Gastrocnemius medialis (tissue), 4 donors: ENCODE data around the gene RBM33. TPM values are rescaled to one million over a fixed set of nuclear protein-coding genes. Genes with fewer than 3 reads are reported as not detected.
A peak's percentile ranks its signal among the peaks of the same experiment; 100 is the strongest.

ENCODE experiments used
- ATAC-seq, 2 donors: fragments of 150-250 bp; one replicate each; pipeline ENCODE4 v1.9.1; 2016
- DNase-seq, 2 donors: peaks; one replicate each; pipeline ENCODE4 v3.0.0-alpha.2; 2019
- H3K27ac ChIP-seq, 4 donors: fragments of 200-600 bp; sonication (generic); 1 replicate in 1 of 4; 2 replicates in 3 of 4; pipeline ENCODE4 v1.5.1; 2016 to 2018; ENCODE audit warnings: mild to moderate bottlenecking in 2 of 4, moderate library complexity in 1 of 4
- H3K27me3 ChIP-seq, 3 donors: fragments of 200-600 bp; sonication (generic) in 2 of 3; 1 replicate in 1 of 3; 2 replicates in 2 of 3; pipeline versions ENCODE4 v1.5.1 to v1.6.0; 2016 to 2019; ENCODE audit warnings: mild to moderate bottlenecking in 1 of 3, moderate library complexity in 1 of 3
- H3K36me3 ChIP-seq, 2 donors: fragments of 200-600 bp; sonication (generic) in 1 of 2; one replicate each; pipeline ENCODE4 v1.5.1; 2017 to 2018
- H3K4me1 ChIP-seq, 2 donors: fragments of 200-600 bp; sonication (generic) in 1 of 2; one replicate each; pipeline ENCODE4 v1.5.1; 2016 to 2017; ENCODE audit warnings: mild to moderate bottlenecking in 2 of 2
- H3K4me3 ChIP-seq, 4 donors: fragments of 200-600 bp; sonication (generic) in 3 of 4; 1 replicate in 1 of 4; 2 replicates in 3 of 4; pipeline ENCODE4 v1.5.1; 2016 to 2019; ENCODE audit warnings: mild to moderate bottlenecking in 2 of 4
- H3K9me3 ChIP-seq, 3 donors: fragments of 200-600 bp; sonication (generic) in 2 of 3; 1 replicate in 1 of 3; 2 replicates in 2 of 3; pipeline ENCODE4 v1.5.1; 2016 to 2019
- POLR2A ChIP-seq, 2 donors: fragments of 450-650 bp; IDR thresholded peaks; one replicate each; pipeline ENCODE4 v1.6.1; 2017; ENCODE audit warnings: antibody characterized with exemption in 2 of 2, mild to moderate bottlenecking in 2 of 2, moderate library complexity in 2 of 2
- in situ Hi-C, 4 donors: fragments of 200-750 bp; cut with MboI; loops; one replicate each; pipeline versions ENCODE4 v1.15.0 to v1.8.0; 2017; ENCODE audit warnings: low sequenced_read_pairs in 4 of 4
- intact Hi-C: fragments of 100-400 bp; cut with DNase I; formaldehyde crosslinking; loops from one replicate; pipeline ENCODE4 v1.15.1; 2023; ENCODE audit warnings: low total_unique reads
- total RNA-seq, 4 donors: library from RNA; depleted of rRNA; stranded (reverse); fragments of >200 nt; gene quantifications; one replicate each; pipeline versions ENCODE4 v1.1.0 to v1.2.3, GENCODE V29; 2016
- TF ChIP-seq, protein P1 (sequence below), 5 experiments: fragments of 450-650 bp in 3 of 5; fragments of 200-600 bp in 2 of 5; sonication (generic) in 2 of 5; IDR thresholded peaks in 4 of 5; conservative IDR thresholded peaks in 1 of 5; 1 replicate in 4 of 5; 2 replicates in 1 of 5; pipeline ENCODE4 v1.5.1; 2016 to 2019; ENCODE audit warnings: antibody characterized with exemption in 5 of 5, mild to moderate bottlenecking in 3 of 5, moderate library complexity in 3 of 5

RBM33 gene
- total RNA-seq, 4 donors from 2014 or later: 16.6 to 30.0 (median 28.1) TPM

DNA sequence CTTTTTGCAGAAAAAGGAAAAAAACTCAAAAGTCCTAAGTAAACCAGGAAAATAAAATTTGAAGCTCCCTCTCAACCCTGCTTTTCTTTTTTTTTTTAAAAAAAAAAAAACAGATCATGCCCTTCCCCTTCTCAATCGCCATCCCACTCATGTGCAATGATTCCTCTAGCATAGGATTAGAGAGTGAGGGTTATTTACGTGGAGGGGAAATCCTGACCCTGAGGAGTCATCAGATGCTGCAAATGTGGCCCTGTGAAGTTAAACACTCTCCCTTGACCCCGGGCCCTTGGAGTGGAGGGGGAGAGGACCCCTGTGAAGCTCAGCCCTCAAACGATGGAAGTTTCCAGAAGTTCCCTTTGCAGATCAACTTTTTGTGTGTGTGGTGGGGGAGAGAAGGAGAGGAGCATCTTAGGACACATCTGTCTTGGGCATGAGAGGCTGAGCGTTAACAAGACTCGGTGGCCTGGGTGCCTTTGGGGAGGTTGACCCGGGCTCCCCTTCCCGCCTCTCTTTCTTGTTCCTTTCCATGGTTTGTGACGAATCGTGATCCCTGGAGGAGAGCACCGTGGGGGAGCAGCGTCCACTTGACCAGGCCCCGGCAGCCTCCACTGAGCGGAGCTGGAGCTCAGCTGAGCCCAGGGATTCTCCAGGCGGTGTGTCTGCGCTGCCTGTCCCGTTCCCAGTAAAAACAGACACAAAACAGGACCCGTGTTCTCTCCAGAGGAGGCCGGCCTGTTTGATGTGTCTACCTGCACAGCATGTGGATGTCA is 169.3 kb downstream of the RBM33 start:
- intact Hi-C loops: no loop called here
- H3K4me3 ChIP-seq: no peak overlapping the region
- in situ Hi-C loops: loop anchor here in 1 of 4 donors (25.0 kb wide), 1 partner anchor 649 kb away; no protein-coding TSS in a partner anchor
- no peak for ATAC-seq
- no peaks in the 10 kb centered on the region for H3K9me3 ChIP-seq
- TF ChIP-seq, protein P1, sequence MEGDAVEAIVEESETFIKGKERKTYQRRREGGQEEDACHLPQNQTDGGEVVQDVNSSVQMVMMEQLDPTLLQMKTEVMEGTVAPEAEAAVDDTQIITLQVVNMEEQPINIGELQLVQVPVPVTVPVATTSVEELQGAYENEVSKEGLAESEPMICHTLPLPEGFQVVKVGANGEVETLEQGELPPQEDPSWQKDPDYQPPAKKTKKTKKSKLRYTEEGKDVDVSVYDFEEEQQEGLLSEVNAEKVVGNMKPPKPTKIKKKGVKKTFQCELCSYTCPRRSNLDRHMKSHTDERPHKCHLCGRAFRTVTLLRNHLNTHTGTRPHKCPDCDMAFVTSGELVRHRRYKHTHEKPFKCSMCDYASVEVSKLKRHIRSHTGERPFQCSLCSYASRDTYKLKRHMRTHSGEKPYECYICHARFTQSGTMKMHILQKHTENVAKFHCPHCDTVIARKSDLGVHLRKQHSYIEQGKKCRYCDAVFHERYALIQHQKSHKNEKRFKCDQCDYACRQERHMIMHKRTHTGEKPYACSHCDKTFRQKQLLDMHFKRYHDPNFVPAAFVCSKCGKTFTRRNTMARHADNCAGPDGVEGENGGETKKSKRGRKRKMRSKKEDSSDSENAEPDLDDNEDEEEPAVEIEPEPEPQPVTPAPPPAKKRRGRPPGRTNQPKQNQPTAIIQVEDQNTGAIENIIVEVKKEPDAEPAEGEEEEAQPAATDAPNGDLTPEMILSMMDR (IDR thresholded peaks at IDR 0.05 in 4 of 5, conservative IDR thresholded peaks at IDR 0.05 in 1 of 5): no peak
- TF ChIP-seq POLR2A (IDR thresholded peaks at IDR 0.05): no peak
- H3K27ac ChIP-seq: no peak overlapping the region
- H3K4me1 ChIP-seq: peaks cover 5 to 18% of the 10 kb centered on the region in 2 donors
- no peaks in the 10 kb centered on the region for H3K36me3 ChIP-seq
- no peak for DNase-seq
- peaks cover 51 to 70% (median 63%) of the 10 kb centered on the region in 3 donors for H3K27me3 ChIP-seq

DNA sequence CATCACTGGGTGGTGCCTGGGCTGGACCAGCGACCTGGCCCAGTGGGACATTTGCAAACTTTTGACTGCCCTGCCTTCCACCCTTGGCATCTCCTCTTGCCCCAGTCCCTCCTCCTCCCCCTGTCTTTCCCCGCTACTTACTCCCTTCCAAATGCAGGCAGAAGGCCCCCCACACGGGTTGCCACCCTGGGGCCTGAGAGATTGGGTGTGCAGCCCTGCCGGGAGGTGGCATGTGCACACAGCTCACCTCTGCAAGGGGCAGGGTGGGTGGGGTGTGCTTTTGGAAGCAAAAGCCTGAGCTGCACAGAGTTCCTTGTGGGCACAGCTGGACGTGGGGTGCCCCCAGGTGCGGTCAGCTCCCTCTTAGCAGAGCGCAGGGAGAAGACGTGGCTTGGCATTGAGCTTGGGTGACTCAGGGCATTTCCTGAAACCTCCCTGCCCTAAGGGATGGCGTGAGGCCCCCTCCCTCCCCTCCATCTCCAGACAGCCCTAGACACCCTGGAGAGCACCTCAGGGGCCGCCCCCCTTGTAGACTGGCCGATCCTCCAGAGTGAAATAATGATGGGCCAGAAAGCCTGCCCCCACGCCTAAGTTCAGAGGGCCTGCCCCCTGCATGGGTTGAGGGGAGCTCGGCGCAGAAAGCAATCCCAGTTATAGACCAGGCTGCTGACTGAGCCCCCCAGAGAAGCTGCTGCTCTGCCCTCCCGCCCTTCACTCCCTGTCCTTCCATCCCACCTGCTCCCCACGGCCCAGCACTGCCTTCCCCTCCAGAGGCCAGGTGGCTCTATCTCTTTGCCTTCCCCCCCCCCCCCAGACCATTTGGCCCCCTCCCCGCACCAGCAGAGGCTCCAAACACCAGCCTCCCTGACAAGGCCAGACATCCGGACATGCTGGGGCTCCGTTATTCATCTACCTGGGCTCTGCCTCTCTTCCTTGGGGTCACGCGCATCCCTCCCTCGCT is 170.1 kb downstream of the RBM33 start:
- no peak for ATAC-seq
- no peaks in the 10 kb centered on the region for H3K9me3 ChIP-seq
- H3K4me3 ChIP-seq: no peak overlapping the region
- DNase-seq: no peak
- no peak overlapping the region for H3K27ac ChIP-seq
- H3K36me3 ChIP-seq: no peaks in the 10 kb centered on the region
- peaks cover 0 to 15% of the 10 kb centered on the region in 2 donors for H3K4me1 ChIP-seq
- intact Hi-C loops (no loop called here), in situ Hi-C loops (loop anchor here in 1 of 4 donors (25.0 kb wide), 1 partner anchor 648 kb away; no protein-coding TSS in a partner anchor)
- peaks cover 44 to 63% (median 63%) of the 10 kb centered on the region in 3 donors for H3K27me3 ChIP-seq
- TF ChIP-seq, protein P1 (IDR thresholded peaks at IDR 0.05 in 4 of 5, conservative IDR thresholded peaks at IDR 0.05 in 1 of 5): no peak

DNA sequence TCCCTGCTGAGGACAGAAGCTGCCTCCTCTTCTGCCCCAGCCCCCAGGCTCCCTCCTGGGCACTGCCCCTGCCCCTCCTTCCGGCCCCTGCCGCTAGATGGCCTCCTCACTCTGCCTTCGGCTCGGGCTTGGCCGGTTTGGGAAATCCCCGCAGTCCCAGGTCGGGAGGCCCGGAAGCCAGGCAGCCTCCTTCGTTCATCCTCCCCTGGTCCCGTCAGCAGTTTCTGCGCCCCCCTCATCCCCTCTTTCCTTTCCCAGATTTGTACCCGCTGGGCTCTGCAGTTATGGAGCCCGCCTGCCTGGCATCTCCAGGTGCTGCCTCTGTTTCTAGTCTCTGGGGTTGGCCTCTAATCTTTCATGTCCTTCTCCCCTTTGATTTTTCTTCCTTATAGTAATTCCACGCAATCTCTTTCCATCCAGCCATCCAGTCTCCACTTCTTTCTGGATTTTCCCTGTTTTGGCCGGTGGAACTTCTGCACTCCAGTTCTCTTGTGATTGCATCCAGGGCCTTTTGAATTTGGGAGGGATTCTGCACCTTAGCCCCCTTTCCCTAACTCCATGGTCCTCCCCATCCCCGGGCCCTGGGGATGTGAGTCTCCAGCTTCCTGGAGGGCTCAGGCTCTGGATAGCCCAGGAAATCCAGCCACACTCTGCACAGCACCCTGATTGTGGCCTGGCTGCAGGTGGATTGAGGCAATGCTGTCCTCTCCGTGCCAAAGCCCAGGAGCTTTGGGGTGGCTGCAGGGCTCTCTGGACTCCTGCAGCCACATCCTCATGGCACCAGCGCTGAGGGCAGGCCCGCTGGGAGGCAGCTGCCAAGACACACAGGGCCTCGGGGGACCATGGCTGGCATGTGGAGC is 171.1 kb downstream of the RBM33 start:
- in situ Hi-C loops (loop anchor here in 1 of 4 donors (25.0 kb wide), 1 partner anchor 647 kb away; no protein-coding TSS in a partner anchor), intact Hi-C loops (no loop called here)
- peaks cover 41 to 56% (median 55%) of the 10 kb centered on the region in 3 donors for H3K27me3 ChIP-seq
- no peaks in the 10 kb centered on the region for H3K36me3 ChIP-seq
- DNase-seq: no peak
- peaks cover 0 to 8% of the 10 kb centered on the region in 2 donors for H3K4me1 ChIP-seq
- H3K4me3 ChIP-seq: no peak overlapping the region
- ATAC-seq: no peak
- H3K9me3 ChIP-seq: no peaks in the 10 kb centered on the region
- no peak overlapping the region for H3K27ac ChIP-seq
- no peak for TF ChIP-seq POLR2A (IDR thresholded peaks at IDR 0.05)
- TF ChIP-seq, protein P1 (IDR thresholded peaks at IDR 0.05 in 4 of 5, conservative IDR thresholded peaks at IDR 0.05 in 1 of 5): peak in 1 of 5 experiments; percentile 21

DNA sequence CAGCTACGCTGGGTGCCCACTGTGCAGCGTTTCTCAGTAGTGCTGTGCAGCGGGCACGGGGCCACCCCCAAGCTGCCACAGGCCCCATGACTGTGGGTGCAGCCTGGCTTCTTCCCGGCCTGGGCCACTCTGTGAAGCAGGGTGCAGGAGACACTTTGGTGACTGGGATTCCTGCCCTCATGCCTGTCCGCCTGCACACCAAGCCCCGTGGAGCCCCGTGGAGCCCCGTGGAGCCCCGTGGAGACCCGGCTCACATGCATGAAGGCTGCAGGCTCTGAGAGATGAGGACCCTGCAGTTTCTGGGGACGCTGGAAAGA is 171.7 kb downstream of the RBM33 start:
- Histone ChIP-seq H3K4me3 (no peak overlapping the region), H3K27ac (no peak overlapping the region), H3K27me3 (peaks cover 36 to 50% (median 49%) of the 10 kb centered on the region in 3 donors), H3K4me1 (peaks cover 0 to 7% of the 10 kb centered on the region in 2 donors), H3K36me3 (no peaks in the 10 kb centered on the region), H3K9me3 (no peaks in the 10 kb centered on the region)
- no peak for TF ChIP-seq POLR2A (IDR thresholded peaks at IDR 0.05)
- TF ChIP-seq, protein P1 (IDR thresholded peaks at IDR 0.05 in 4 of 5, conservative IDR thresholded peaks at IDR 0.05 in 1 of 5): no peak
- intact Hi-C loops: no loop called here
- DNase-seq: no peak
- in situ Hi-C loops: loop anchor here in 1 of 4 donors (25.0 kb wide), 1 partner anchor 646 kb away; no protein-coding TSS in a partner anchor
- no peak for ATAC-seq
